GM12864 (cell line): ENCODE measurements around the gene PPP1R14C.

Experiments used
- DNase-seq: peaks from one replicate; pipeline ENCODE4 v3.0.0-alpha.2; 2011; ENCODE audit warnings: low read depth
- H3K4me3 ChIP-seq: 2 replicates; pipeline ENCODE4 v1.5.1; 2011; ENCODE audit warnings: mild to moderate bottlenecking, low read depth, low read length, control low read depth
- CTCF ChIP-seq: IDR thresholded peaks from 2 replicates; pipeline ENCODE4 v1.5.1; 2011; ENCODE audit warnings: low read depth, mild to moderate bottlenecking, moderate library complexity, low read length, control low read depth, inconsistent platforms; ENCODE audit errors: missing control alignments

PPP1R14C gene

GRCh38 chr6:150280703-150281102, 137.9 kb downstream of the PPP1R14C start:
- DNase-seq = no peak
- no peak for TF ChIP-seq CTCF
- H3K4me3 ChIP-seq = no peak overlapping the region

- no peak for DNase-seq
- no peak for TF ChIP-seq CTCF
- no peak overlapping the region for H3K4me3 ChIP-seq
These were observed 138.9 kb downstream of the PPP1R14C start for GRCh38 chr6:150281767-150282166.

- no peak for TF ChIP-seq CTCF
- no peak for DNase-seq
- no peak overlapping the region for H3K4me3 ChIP-seq
These were observed 140.0 kb downstream of the PPP1R14C start for GRCh38 chr6:150282806-150283205.

GRCh38 chr6:150286460-150286859, 143.6 kb downstream of the PPP1R14C start:
- no peak for TF ChIP-seq CTCF
- no peak for DNase-seq
- H3K4me3 ChIP-seq = no peak overlapping the region

- no peak for DNase-seq
- H3K4me3 ChIP-seq = no peak overlapping the region
- no peak for TF ChIP-seq CTCF
These were observed 144.1 kb downstream of the PPP1R14C start for GRCh38 chr6:150286912-150287311.

GRCh38 chr6:150288456-150288855, 145.6 kb downstream of the PPP1R14C start:
- H3K4me3 ChIP-seq = no peak overlapping the region
- no peak for TF ChIP-seq CTCF
- DNase-seq = no peak

GRCh38 chr6:150289454-150290071, 146.7 kb downstream of the PPP1R14C start:
- H3K4me3 ChIP-seq = no peak overlapping the region
- no peak for DNase-seq
- no peak for TF ChIP-seq CTCF
